ENCODE data around the gene ISCA1. TPM values are rescaled to one million over a fixed set of nuclear protein-coding genes. Genes with fewer than 3 reads are reported as not detected.
"Not testable (repeated sequence)": the region's sequence is repeated elsewhere in the genome, so short reads cannot be mapped to it uniquely, and the experiment has no call there.

The ISCA1 gene
- total RNA-seq, 2 donors from 2014 or later = 20.3 to 22.4 TPM

DNA sequence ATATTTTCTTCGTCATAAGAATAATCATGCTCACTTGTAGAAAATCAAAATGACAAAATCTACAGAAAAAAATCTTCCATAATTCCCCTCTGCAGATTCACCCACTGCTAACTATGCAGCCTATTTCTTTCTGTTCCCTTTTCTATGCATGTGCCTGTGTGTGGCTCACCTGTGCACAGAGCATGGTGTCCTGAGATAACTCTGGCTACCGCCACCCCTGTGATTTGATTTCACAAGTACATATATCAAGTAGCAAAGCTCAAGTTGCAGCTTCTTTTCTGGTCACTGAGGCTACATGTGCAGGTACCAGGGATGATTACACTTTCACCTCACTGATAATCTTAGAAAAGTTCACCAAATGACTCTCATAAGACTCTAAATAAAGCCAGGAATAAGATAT is 18.4 kb upstream of the ISCA1 start:
- intact Hi-C loops (cut with DNase I) = loop anchor here (5.0 kb wide), 1 partner anchor 37 kb away; no protein-coding TSS in a partner anchor
- H3K9me3 ChIP-seq = no peaks in the 10 kb centered on the region
- H3K4me1 ChIP-seq = no peaks in the 10 kb centered on the region
- TF ChIP-seq, protein P1, sequence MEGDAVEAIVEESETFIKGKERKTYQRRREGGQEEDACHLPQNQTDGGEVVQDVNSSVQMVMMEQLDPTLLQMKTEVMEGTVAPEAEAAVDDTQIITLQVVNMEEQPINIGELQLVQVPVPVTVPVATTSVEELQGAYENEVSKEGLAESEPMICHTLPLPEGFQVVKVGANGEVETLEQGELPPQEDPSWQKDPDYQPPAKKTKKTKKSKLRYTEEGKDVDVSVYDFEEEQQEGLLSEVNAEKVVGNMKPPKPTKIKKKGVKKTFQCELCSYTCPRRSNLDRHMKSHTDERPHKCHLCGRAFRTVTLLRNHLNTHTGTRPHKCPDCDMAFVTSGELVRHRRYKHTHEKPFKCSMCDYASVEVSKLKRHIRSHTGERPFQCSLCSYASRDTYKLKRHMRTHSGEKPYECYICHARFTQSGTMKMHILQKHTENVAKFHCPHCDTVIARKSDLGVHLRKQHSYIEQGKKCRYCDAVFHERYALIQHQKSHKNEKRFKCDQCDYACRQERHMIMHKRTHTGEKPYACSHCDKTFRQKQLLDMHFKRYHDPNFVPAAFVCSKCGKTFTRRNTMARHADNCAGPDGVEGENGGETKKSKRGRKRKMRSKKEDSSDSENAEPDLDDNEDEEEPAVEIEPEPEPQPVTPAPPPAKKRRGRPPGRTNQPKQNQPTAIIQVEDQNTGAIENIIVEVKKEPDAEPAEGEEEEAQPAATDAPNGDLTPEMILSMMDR (IDR thresholded peaks at IDR 0.05) = no peak
- H3K27ac ChIP-seq = no peak overlapping the region
- H3K9ac ChIP-seq (ENCODE audit: low read depth in 2 of 2, low read length in 2 of 2) = no peak overlapping the region
- H3K36me3 ChIP-seq = peaks cover 8% of the 10 kb centered on the region
- no peak overlapping the region for H3K4me3 ChIP-seq
- H3K27me3 ChIP-seq = no peaks in the 10 kb centered on the region
- no peak for DNase-seq

DNA sequence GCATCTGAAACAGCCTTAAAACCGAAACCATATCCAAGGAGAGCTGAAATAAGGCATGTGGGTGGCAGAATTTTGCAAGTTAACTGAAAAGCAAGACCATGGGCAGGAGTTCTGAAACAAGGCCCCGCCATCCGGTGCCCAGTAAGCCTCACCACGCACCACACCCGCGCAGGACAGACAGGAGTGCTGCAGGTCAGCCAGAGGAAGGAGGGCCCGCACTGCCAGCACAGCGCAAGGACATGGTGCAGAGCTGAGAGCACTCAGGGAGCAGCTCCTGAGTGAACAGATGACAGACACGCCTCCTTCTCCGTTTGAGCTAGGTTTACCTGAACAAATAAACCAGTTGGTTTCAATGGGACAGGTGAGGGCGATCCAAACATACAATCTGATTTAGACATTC is 16.5 kb upstream of the ISCA1 start:
- no peak for DNase-seq
- Histone ChIP-seq H3K27ac (no peak overlapping the region), H3K4me1 (no peaks in the 10 kb centered on the region), H3K9me3 (no peaks in the 10 kb centered on the region), H3K4me3 (no peak overlapping the region), H3K9ac (ENCODE audit: low read depth in 2 of 2, low read length in 2 of 2) (no peak overlapping the region), H3K36me3 (peaks cover 8% of the 10 kb centered on the region), H3K27me3 (no peaks in the 10 kb centered on the region)
- intact Hi-C loops (cut with DNase I) = no loop called here
- TF ChIP-seq, protein P1 (IDR thresholded peaks at IDR 0.05) = no peak

DNA sequence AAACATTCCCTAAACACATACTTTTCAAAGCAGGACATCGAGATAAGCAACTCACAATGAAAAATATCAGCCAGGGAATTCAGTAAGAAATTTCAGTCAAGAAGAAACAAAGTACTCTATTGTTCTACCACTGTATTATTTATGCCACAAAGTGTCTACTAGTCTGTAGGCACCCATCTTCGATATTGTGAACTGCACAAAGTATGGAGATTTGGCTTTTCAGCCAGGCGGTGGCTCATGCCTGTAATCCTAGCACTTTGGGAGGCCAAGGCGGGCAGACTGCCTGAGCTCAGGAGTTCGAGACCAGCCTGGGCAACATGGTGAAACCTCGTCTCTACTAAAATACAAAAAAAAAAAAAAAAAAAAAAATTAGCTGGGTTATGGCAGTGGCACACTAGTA is 8.0 kb upstream of the ISCA1 start:
- H3K9ac ChIP-seq (ENCODE audit: low read depth in 2 of 2, low read length in 2 of 2); H3K27ac ChIP-seq; H3K4me3 ChIP-seq; H3K4me1 ChIP-seq; H3K9me3 ChIP-seq; H3K36me3 ChIP-seq; DNase-seq; intact Hi-C loops (cut with DNase I); H3K27me3 ChIP-seq: not testable (repeated sequence)

DNA sequence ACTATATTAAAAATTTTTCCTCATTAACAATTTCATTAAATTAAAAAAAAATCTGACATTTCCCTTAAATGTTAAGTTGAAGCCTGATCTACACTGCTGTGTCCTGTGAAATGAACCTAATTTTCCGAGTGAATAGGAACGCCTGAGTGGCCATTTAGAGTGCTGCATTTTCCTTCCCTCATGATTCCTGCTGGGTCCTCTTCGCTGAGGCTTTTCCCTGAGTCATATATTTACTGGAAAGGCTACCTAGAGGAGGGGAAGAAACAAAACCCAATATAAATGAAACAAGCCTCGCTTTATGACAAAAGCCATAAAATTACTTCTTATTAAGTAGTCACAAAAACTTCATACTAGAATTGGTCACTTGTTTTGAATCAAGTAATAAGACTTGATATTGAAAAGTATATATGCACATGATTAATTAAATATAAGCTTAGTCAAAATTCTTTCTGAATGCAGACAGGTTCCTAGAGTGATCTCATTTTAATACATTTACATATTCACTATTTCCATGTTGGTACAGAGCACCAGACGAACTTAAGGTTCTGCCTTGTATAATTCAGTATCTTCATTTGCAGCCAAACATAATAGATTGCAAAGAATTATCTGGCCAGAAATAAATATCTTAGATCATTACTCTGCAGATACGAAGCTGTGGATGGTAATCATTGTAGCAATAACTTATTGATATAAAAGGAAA is 6.3 kb upstream of the ISCA1 start:
- intact Hi-C loops (cut with DNase I) = no loop called here
- no peak overlapping the region for H3K27ac ChIP-seq
- H3K4me3 ChIP-seq = no peak overlapping the region
- TF ChIP-seq, protein P1 (IDR thresholded peaks at IDR 0.05) = no peak
- no peak for DNase-seq
- no peaks in the 10 kb centered on the region for H3K9me3 ChIP-seq
- no peaks in the 10 kb centered on the region for H3K27me3 ChIP-seq
- H3K4me1 ChIP-seq = no peaks in the 10 kb centered on the region
- H3K36me3 ChIP-seq = no peaks in the 10 kb centered on the region
- H3K9ac ChIP-seq (ENCODE audit: low read depth in 2 of 2, low read length in 2 of 2) = no peak overlapping the region

DNA sequence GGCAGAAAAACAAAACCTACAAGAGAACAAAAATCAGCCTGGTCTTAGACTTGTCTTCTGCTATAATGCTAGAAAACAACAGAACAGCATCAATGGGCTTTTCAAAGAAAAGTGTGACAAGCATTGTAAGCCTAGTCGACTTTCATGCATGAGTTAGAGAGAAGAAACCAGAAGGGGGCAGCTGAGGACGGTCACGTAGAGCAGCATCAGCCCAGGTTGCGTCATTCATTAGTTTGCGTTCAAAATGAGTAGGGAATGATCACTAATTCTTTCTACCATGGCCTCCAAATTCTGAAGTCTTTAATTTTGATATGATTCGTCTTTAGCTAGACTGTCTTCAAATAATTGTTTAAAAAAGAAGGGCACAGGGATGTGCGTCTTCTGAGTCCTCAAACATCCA is 4.7 kb upstream of the ISCA1 start:
- no peaks in the 10 kb centered on the region for H3K36me3 ChIP-seq

DNA sequence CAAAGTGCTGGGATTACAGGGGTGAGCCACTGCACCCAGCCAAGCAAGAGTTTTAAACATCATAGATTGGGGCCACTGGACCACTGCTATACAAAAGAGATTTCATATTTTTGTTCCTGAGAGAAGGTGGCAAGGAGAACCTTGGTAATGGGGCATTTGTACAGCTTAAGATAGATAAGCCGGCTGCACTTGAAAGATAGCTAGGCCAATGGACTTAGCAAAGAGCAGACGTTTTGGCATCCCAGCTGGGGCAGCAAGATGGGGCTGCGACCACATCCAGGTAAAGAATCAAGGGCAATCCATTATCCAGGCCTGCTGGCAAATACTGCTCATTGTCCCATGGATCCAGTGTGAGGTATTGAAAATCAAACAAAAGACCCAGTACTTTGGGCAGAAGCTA is 3.9 kb upstream of the ISCA1 start:
- H3K4me1 ChIP-seq = no peaks in the 10 kb centered on the region
- H3K36me3 ChIP-seq = no peaks in the 10 kb centered on the region
- H3K27ac ChIP-seq = no peak overlapping the region
- intact Hi-C loops (cut with DNase I) = no loop called here
- no peaks in the 10 kb centered on the region for H3K27me3 ChIP-seq
- H3K4me3 ChIP-seq = no peak overlapping the region
- DNase-seq = no peak
- TF ChIP-seq, protein P1 (IDR thresholded peaks at IDR 0.05) = no peak
- H3K9ac ChIP-seq (ENCODE audit: low read depth in 2 of 2, low read length in 2 of 2) = no peak overlapping the region
- H3K9me3 ChIP-seq = no peaks in the 10 kb centered on the region

More for the DNA sequence above, 4.7 kb upstream of the ISCA1 start:
- no peaks in the 10 kb centered on the region for H3K27me3 ChIP-seq
- TF ChIP-seq, protein P1 (IDR thresholded peaks at IDR 0.05) = no peak
- H3K27ac ChIP-seq = no peak overlapping the region
- intact Hi-C loops (cut with DNase I) = no loop called here
- no peak for DNase-seq
- no peaks in the 10 kb centered on the region for H3K9me3 ChIP-seq
- no peak overlapping the region for H3K9ac ChIP-seq (ENCODE audit: low read depth in 2 of 2, low read length in 2 of 2)
- no peak overlapping the region for H3K4me3 ChIP-seq
- H3K4me1 ChIP-seq = no peaks in the 10 kb centered on the region
